ENCODE measurements around the gene PRKCG.

The PRKCG gene

DNA sequence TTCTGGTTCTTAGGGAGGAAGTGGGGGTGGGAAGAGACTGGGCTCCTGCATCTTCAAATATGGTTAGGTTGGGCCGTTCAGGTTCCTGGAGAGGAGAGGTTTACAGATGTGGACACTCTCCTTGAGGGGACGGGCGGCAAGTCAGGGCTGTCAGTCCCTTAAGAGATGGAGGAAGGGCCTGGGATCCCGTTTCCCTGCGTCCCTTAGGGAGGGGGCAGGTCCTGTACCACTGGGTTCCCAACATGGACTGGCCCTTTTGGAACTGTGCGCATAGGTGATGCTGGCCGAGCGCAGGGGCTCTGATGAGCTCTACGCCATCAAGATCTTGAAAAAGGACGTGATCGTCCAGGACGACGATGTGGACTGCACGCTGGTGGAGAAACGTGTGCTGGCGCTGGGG, 16.2 kb downstream of the PRKCG start:
- in situ Hi-C loops (cut with HindIII; ENCODE audit: low sequenced_read_pairs): no loop called here

DNA sequence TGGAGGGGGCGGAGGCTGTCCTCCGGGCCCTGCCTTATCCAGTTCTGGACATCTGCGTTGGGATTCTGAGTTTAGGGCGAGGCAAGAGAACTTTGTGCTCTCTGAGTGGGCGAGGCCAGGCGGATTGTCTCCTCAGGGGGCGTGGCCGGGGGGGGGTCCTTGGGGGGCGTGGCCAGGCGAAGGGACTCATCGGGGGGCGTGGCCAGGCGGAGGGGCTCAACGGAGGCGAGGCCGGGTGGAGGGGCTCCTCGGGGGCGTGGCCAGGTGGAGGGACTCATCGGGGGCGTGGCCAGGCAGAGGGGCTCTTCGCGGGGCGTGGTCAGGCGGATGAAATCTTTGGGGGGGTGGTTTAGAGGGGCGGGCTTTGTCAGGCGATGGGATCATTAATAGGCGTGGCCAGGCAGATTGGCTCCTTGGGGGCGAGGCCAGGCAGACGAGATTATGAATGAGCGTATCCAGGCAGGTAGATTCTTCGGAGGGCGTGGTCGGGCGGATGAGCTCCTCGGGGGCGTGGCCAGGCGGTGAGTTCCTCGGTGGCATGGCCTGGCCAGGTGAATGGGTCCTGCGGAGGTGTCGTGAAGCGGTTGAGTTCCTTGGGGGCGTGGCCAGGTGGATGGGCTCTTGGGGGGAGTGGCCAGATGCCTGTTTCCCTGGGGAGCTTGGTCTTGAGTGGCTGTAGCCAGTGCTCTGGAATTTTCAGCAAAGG, 16.8 kb downstream of the PRKCG start:
- DNase-seq (ENCODE audit: low read depth, low spot score): no peak
- in situ Hi-C loops (cut with HindIII; ENCODE audit: low sequenced_read_pairs): no loop called here
- no peak overlapping the region for H3K4me3 ChIP-seq (ENCODE audit: low read depth, low read length)
- TF ChIP-seq, protein P1, sequence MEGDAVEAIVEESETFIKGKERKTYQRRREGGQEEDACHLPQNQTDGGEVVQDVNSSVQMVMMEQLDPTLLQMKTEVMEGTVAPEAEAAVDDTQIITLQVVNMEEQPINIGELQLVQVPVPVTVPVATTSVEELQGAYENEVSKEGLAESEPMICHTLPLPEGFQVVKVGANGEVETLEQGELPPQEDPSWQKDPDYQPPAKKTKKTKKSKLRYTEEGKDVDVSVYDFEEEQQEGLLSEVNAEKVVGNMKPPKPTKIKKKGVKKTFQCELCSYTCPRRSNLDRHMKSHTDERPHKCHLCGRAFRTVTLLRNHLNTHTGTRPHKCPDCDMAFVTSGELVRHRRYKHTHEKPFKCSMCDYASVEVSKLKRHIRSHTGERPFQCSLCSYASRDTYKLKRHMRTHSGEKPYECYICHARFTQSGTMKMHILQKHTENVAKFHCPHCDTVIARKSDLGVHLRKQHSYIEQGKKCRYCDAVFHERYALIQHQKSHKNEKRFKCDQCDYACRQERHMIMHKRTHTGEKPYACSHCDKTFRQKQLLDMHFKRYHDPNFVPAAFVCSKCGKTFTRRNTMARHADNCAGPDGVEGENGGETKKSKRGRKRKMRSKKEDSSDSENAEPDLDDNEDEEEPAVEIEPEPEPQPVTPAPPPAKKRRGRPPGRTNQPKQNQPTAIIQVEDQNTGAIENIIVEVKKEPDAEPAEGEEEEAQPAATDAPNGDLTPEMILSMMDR (IDR thresholded peaks at IDR 0.05; ENCODE audit: low read depth, low read length): no peak

More for the DNA sequence above, 16.2 kb downstream of the PRKCG start:
- no peak overlapping the region for H3K4me3 ChIP-seq (ENCODE audit: low read depth, low read length)
- DNase-seq (ENCODE audit: low read depth, low spot score): no peak
- TF ChIP-seq, protein P1 (IDR thresholded peaks at IDR 0.05; ENCODE audit: low read depth, low read length): no peak

DNA sequence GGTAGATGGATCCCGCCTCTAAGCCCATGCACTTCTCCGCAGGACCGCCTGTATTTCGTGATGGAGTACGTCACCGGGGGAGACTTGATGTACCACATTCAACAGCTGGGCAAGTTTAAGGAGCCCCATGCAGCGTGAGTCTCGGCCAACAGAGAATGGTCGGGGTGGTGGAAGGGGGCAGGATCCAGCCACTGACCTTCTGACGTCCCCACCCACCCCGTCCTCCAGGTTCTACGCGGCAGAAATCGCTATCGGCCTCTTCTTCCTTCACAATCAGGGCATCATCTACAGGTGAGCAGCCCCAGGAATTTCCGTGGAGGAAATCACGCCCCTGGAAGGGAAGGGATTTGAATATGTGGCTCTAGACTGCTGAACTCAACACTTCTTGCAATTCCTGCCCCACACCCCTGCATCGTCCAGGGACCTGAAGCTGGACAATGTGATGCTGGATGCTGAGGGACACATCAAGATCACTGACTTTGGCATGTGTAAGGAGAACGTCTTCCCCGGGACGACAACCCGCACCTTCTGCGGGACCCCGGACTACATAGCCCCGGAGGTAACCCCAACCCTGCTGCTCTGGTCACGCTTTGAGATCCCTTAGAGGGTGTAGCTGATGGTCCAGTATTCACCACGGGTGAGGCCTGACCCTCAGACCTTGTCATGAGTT, 18.3 kb downstream of the PRKCG start:
- DNase-seq (ENCODE audit: low read depth, low spot score): no peak
- in situ Hi-C loops (cut with HindIII; ENCODE audit: low sequenced_read_pairs): no loop called here
- no peak overlapping the region for H3K4me3 ChIP-seq (ENCODE audit: low read depth, low read length)
- TF ChIP-seq, protein P1 (IDR thresholded peaks at IDR 0.05; ENCODE audit: low read depth, low read length): no peak

DNA sequence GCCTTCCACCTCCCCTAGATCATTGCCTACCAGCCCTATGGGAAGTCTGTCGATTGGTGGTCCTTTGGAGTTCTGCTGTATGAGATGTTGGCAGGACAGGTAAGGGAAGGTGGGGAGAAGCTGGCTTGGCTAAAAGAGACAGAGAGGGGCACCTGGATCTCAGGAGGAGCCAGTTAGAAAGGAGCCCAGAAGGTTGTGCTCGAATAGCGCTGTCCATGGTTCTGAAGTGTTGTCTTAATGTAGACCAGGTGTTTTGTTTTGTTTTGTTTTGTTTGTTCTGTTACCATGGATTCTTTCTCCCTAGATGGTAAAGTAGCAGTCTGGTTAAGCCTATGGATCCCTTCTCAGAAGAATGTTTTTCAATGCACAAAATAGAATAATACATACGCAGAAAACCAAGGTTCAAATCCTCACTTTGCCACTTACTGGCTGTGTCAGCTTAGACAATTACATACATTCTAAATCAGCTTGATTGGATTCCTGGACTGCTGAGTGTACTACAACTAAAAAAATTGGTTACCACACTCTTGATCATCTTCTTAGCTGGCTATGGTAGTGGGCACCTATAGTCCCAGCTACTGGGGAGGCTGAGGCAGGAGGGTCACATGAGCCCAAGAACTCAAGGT, 21.2 kb downstream of the PRKCG start:
- TF ChIP-seq, protein P1 (IDR thresholded peaks at IDR 0.05; ENCODE audit: low read depth, low read length): no peak
- no peak overlapping the region for H3K4me3 ChIP-seq (ENCODE audit: low read depth, low read length)
- peak; percentile 37 for DNase-seq (ENCODE audit: low read depth, low spot score)
- in situ Hi-C loops (cut with HindIII; ENCODE audit: low sequenced_read_pairs): no loop called here

DNA sequence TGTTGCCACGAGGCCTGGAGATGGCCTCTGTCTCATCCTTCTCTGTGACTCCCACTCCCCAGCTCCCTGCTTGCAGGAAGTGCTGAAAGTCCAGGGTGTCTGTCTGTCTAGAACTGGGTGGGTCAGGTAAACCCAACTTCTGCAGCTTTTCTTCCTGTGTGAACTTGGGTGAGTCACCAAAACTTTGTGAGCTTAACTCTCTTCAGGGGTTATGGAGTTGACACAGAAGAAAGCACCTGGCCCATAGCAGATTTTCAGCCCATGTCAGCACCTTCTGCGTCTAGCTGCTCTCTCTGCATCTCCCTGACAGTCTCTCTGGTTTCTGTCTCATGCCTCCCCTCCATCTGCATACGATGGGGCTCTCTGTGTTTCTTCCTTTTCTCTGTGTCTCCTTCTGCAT, 22.9 kb downstream of the PRKCG start:
- TF ChIP-seq, protein P1 (IDR thresholded peaks at IDR 0.05; ENCODE audit: low read depth, low read length): no peak
- DNase-seq (ENCODE audit: low read depth, low spot score): no peak
- H3K4me3 ChIP-seq (ENCODE audit: low read depth, low read length): no peak overlapping the region

DNA sequence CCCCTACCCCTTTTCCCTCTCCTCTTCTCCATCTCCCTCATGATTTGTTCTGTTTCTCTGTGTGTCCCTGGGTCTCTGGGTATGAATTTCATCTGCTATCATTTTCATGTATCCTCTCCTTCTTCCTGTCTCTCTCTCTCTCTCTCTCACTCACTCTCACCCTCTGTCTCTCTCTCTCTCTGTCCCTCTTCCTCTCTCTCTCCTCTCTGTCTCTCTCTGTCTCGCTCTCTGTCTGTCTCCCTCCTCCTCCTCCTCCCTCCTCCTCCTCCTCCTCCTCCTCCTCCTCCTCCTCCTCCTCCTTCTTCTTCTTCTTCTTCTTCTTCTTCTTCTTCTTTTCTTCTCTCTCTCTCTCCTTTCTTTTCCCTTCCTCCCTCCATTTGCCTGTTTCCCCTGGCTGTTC, 23.8 kb downstream of the PRKCG start:
- TF ChIP-seq, protein P1 (IDR thresholded peaks at IDR 0.05; ENCODE audit: low read depth, low read length): no peak
- no peak for DNase-seq (ENCODE audit: low read depth, low spot score)
- no peak overlapping the region for H3K4me3 ChIP-seq (ENCODE audit: low read depth, low read length)
- in situ Hi-C loops (cut with HindIII; ENCODE audit: low sequenced_read_pairs): no loop called here

More for the DNA sequence above, 22.9 kb downstream of the PRKCG start:
- in situ Hi-C loops (cut with HindIII; ENCODE audit: low sequenced_read_pairs): no loop called here
